ENCODE results near the gene NRDC.

The NRDC gene

GRCh38 chr1:51755437-51755836 lies 123.1 kb downstream of the NRDC start:
- DNase-seq (ENCODE audit: low read depth, low spot score) = no peak
- Histone ChIP-seq H3K36me3 (ENCODE audit: insufficient read depth, low read length) (peaks cover 12% of the 10 kb centered on the region; the same call in 1 of the 2 replicates), H3K27ac (no peak overlapping the region), H3K9me3 (ENCODE audit: low read depth, low read length) (no peaks in the 10 kb centered on the region), H3K4me3 (no peak overlapping the region), H3K9ac (ENCODE audit: insufficient read length) (no peak overlapping the region)
- TF ChIP-seq FOXP2 (optimal IDR thresholded peaks at IDR 0.05; ENCODE audit: control extremely low read depth, extremely low read length, insufficient read depth) = no peak
- TF ChIP-seq EZH2 (IDR thresholded peaks at IDR 0.05) = no peak
- no peak for TF ChIP-seq POLR2AphosphoS5 (IDR thresholded peaks at IDR 0.05; ENCODE audit: borderline replicate concordance, low read depth, low read length)

DNA sequence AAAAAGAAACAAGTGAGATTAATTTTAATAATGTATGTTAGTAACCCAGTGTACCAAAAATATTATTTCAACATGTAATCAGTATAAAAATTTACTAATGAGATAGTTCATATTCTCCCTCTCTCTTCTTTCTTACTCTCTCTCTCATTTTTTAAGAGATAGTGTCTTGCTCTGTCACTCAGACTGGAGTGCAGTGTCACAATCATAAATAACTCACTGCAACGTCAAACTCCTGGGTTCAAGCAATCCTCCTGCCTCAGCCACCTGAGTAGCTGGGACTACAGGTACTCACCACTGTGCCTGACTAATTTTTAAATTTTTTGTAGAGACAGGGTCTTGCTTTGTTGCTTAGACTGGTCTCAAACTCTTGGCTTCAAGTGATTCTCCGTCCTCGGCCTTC lies 123.9 kb downstream of the NRDC start:
- no peak overlapping the region for H3K4me3 ChIP-seq
- no peak for TF ChIP-seq FOXP2 (optimal IDR thresholded peaks at IDR 0.05; ENCODE audit: control extremely low read depth, extremely low read length, insufficient read depth)
- no peak for TF ChIP-seq POLR2AphosphoS5 (IDR thresholded peaks at IDR 0.05; ENCODE audit: borderline replicate concordance, low read depth, low read length)
- TF ChIP-seq EZH2 (IDR thresholded peaks at IDR 0.05) = no peak
- H3K36me3 ChIP-seq (ENCODE audit: insufficient read depth, low read length) = peaks cover 12% of the 10 kb centered on the region; the same call in 1 of the 2 replicates
- H3K27ac ChIP-seq = no peak overlapping the region
- no peak overlapping the region for H3K9ac ChIP-seq (ENCODE audit: insufficient read length)
- DNase-seq (ENCODE audit: low read depth, low spot score) = no peak
- H3K9me3 ChIP-seq (ENCODE audit: low read depth, low read length) = no peaks in the 10 kb centered on the region

DNA sequence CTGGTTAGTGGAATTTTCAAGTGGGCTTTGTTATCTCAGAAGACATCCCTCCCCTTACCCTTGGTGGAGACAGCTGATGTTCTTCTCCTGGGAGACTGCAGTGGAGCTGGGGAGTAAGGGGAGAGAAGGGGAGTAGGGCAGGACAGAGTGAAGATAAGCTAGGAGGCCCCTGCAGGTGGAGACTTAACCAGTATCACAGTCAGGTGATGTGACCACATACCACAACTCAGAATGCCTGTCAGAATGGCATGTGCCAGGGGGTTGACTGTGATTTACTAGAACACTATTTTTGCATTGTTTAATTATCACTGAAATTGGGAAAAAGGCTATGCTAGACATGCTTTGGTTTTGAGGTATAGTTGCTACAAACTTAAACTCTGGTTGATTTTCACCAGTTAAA lies 124.6 kb downstream of the NRDC start:
- H3K4me3 ChIP-seq = no peak overlapping the region
- H3K27ac ChIP-seq = no peak overlapping the region
- no peaks in the 10 kb centered on the region for H3K9me3 ChIP-seq (ENCODE audit: low read depth, low read length)
- TF ChIP-seq FOXP2 (optimal IDR thresholded peaks at IDR 0.05; ENCODE audit: control extremely low read depth, extremely low read length, insufficient read depth) (no peak), EZH2 (IDR thresholded peaks at IDR 0.05) (no peak), POLR2AphosphoS5 (IDR thresholded peaks at IDR 0.05; ENCODE audit: borderline replicate concordance, low read depth, low read length) (no peak)
- peaks cover 12% of the 10 kb centered on the region; the same call in 1 of the 2 replicates for H3K36me3 ChIP-seq (ENCODE audit: insufficient read depth, low read length)
- DNase-seq (ENCODE audit: low read depth, low spot score) = no peak
- H3K9ac ChIP-seq (ENCODE audit: insufficient read length) = no peak overlapping the region

DNA sequence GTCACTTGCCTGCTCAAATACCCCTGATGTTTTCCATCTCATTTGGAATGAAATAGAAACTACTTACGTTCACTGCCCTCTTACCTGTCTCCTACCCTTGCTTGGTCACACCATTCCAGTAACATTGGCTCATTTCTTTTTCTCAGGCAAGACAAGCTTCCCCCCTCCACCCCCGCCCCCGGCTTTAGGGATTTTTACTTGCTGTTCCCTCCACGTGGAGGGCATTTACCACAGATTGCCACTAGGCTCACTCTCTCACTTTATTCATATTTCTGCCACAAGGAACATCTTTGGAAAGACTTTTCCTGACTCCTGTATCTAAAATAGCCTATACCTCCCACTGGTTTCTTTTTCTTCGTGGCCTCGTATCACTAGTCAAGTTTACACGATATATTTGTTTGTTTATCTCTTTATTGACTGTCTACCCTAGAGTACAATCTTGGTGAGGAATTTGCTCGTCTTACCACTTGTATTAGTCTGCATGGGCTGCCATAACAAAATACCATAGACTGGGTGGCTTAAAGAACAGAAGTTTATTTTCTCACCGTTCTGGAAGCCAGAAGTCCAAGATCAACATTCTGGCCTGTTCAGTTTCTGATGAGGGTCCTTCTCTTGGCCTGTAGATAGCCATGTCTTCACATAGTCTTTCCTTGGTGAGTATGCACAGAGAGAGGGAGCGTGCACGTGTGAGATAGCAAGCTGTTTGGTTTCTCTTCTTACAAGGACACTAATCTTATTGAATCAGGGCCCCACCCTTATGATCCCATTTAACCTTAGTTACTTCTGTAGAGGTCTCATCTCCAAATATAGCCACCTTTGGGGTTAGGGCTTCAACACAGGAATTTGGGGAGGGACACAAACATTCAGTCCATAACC lies 126.2 kb downstream of the NRDC start:
- H3K27ac ChIP-seq = no peak overlapping the region
- no peak overlapping the region for H3K9ac ChIP-seq (ENCODE audit: insufficient read length)
- H3K9me3 ChIP-seq (ENCODE audit: low read depth, low read length) = no peaks in the 10 kb centered on the region
- no peak overlapping the region for H3K4me3 ChIP-seq
- no peak for DNase-seq (ENCODE audit: low read depth, low spot score)
- H3K36me3 ChIP-seq (ENCODE audit: insufficient read depth, low read length) = peaks cover 12% of the 10 kb centered on the region; the same call in 1 of the 2 replicates
- no peak for TF ChIP-seq POLR2AphosphoS5 (IDR thresholded peaks at IDR 0.05; ENCODE audit: borderline replicate concordance, low read depth, low read length)
- no peak for TF ChIP-seq FOXP2 (optimal IDR thresholded peaks at IDR 0.05; ENCODE audit: control extremely low read depth, extremely low read length, insufficient read depth)
- no peak for TF ChIP-seq EZH2 (IDR thresholded peaks at IDR 0.05)

DNA sequence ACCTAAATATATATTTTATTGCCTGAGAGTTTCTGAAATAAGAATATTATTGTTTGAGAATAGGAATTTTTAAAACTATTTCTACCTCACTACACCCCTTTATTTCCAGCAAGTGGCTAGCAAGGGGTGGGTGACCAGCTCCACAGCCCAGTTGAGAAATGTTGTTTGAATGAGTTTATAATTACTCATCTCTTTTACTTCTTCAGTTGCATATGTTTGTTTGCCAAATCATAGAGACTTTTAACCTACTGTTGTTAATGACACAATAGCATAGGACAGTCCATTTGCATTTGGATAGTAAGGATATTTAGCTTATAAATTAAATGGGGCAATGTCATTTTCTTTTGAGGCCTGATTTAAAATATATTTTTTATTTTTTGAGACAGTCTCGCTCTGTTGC lies 127.8 kb downstream of the NRDC start:
- Histone ChIP-seq H3K36me3 (ENCODE audit: insufficient read depth, low read length) (peaks cover 12% of the 10 kb centered on the region; the same call in 1 of the 2 replicates), H3K9me3 (ENCODE audit: low read depth, low read length) (no peaks in the 10 kb centered on the region), H3K9ac (ENCODE audit: insufficient read length) (no peak overlapping the region), H3K27ac (no peak overlapping the region), H3K4me3 (no peak overlapping the region)
- no peak for DNase-seq (ENCODE audit: low read depth, low spot score)
- no peak for TF ChIP-seq FOXP2 (optimal IDR thresholded peaks at IDR 0.05; ENCODE audit: control extremely low read depth, extremely low read length, insufficient read depth)
- TF ChIP-seq EZH2 (IDR thresholded peaks at IDR 0.05) = no peak
- TF ChIP-seq POLR2AphosphoS5 (IDR thresholded peaks at IDR 0.05; ENCODE audit: borderline replicate concordance, low read depth, low read length) = no peak

GRCh38 chr1:51750218-51750617 lies 128.3 kb downstream of the NRDC start:
- no peak for TF ChIP-seq EZH2 (IDR thresholded peaks at IDR 0.05)
- TF ChIP-seq POLR2AphosphoS5 (IDR thresholded peaks at IDR 0.05; ENCODE audit: borderline replicate concordance, low read depth, low read length) = no peak
- no peak for TF ChIP-seq FOXP2 (optimal IDR thresholded peaks at IDR 0.05; ENCODE audit: control extremely low read depth, extremely low read length, insufficient read depth)
- Histone ChIP-seq H3K36me3 (ENCODE audit: insufficient read depth, low read length) (peaks cover 12% of the 10 kb centered on the region; the same call in 1 of the 2 replicates), H3K9me3 (ENCODE audit: low read depth, low read length) (no peaks in the 10 kb centered on the region), H3K4me3 (no peak overlapping the region), H3K27ac (no peak overlapping the region), H3K9ac (ENCODE audit: insufficient read length) (no peak overlapping the region)
- no peak for DNase-seq (ENCODE audit: low read depth, low spot score)

GRCh38 chr1:51749151-51749550 lies 129.4 kb downstream of the NRDC start:
- Histone ChIP-seq H3K27ac (no peak overlapping the region), H3K9ac (ENCODE audit: insufficient read length) (no peak overlapping the region), H3K36me3 (ENCODE audit: insufficient read depth, low read length) (peaks cover 12% of the 10 kb centered on the region; the same call in 1 of the 2 replicates), H3K4me3 (no peak overlapping the region), H3K9me3 (ENCODE audit: low read depth, low read length) (no peaks in the 10 kb centered on the region)
- DNase-seq (ENCODE audit: low read depth, low spot score) = no peak
- TF ChIP-seq POLR2AphosphoS5 (IDR thresholded peaks at IDR 0.05; ENCODE audit: borderline replicate concordance, low read depth, low read length) = no peak
- no peak for TF ChIP-seq FOXP2 (optimal IDR thresholded peaks at IDR 0.05; ENCODE audit: control extremely low read depth, extremely low read length, insufficient read depth)
- TF ChIP-seq EZH2 (IDR thresholded peaks at IDR 0.05) = no peak

DNA sequence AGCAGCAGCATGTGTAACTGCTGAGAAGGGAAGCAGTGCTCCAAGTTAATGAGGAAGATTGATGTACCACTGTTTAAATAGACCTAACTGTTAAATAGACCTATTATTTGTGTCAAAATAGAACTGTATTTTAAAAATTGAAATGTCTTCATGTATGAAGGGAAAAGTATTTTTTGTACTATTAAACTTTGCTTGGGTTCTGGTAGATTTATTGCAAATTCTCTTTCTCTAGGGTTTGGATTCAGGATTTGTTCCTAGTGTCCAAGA lies 133.3 kb downstream of the NRDC start:
- TF ChIP-seq POLR2AphosphoS5 (IDR thresholded peaks at IDR 0.05; ENCODE audit: borderline replicate concordance, low read depth, low read length) = no peak
- no peak for TF ChIP-seq FOXP2 (optimal IDR thresholded peaks at IDR 0.05; ENCODE audit: control extremely low read depth, extremely low read length, insufficient read depth)
- no peak for TF ChIP-seq EZH2 (IDR thresholded peaks at IDR 0.05)
- DNase-seq (ENCODE audit: low read depth, low spot score) = no peak
- Histone ChIP-seq H3K9ac (ENCODE audit: insufficient read length) (no peak overlapping the region), H3K9me3 (ENCODE audit: low read depth, low read length) (no peaks in the 10 kb centered on the region), H3K27ac (no peak overlapping the region), H3K4me3 (no peak overlapping the region), H3K36me3 (ENCODE audit: insufficient read depth, low read length) (no peaks in the 10 kb centered on the region)

Measured in SK-N-MC (cell line).